GM18519 (cell line): Measurements from ENCODE around the gene RMND1.

Source experiments
- ATAC-seq: cut with Tn5 transposase; IDR thresholded peaks from one replicate; pipeline ENCODE4 v1.9.1; 2021; ENCODE audit warnings: mild to moderate bottlenecking, moderate library complexity; ENCODE audit not compliant: unreplicated experiment, low FRiP score

The RMND1 gene, protein sequence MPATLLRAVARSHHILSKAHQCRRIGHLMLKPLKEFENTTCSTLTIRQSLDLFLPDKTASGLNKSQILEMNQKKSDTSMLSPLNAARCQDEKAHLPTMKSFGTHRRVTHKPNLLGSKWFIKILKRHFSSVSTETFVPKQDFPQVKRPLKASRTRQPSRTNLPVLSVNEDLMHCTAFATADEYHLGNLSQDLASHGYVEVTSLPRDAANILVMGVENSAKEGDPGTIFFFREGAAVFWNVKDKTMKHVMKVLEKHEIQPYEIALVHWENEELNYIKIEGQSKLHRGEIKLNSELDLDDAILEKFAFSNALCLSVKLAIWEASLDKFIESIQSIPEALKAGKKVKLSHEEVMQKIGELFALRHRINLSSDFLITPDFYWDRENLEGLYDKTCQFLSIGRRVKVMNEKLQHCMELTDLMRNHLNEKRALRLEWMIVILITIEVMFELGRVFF

DNA sequence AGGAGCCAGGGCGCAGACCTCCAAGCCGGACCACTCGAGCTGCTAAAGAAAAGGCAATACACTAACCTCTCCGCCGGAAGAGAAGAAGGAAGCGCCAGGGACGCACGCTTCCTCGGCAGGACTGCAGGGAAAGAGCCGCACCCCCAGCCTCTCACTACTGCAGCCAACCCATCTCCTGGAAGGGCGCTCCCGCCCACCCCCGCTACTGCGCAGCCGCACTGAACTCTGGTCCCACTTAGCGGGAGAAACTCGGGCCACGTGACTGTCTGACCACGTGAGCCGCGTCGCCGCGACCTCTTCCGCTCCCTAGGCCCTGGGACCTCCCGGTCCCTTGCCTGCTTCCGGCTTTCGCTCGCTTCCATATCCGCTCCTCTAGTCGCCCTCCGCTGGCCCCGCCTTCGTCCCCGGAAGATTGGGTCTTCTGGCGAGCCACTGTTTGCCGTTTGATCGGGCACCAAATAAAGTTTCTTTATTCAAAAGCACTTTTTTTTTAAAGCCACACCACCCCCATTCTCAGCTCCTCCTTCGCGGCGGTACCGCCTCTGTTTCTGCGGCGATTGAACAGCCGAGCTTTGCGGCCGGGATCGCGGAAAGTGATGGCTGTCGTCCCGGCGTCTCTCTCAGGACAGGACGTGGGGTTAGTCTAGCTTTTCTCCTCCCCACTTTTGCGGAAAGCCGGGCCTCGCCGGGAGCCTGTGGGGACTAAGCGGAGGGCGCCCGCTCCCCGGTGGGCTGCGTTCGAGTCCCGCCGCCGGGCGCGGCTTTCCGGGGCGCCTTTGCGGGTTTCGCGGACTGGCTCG, at the start of gene RMND1:
RMND1 (minus strand) TSS at position 177 of the 800 bp plus-strand sequence. CDS start 6,315 bp downstream, outside the sequence.
- ATAC-seq = peak; percentile 96

DNA sequence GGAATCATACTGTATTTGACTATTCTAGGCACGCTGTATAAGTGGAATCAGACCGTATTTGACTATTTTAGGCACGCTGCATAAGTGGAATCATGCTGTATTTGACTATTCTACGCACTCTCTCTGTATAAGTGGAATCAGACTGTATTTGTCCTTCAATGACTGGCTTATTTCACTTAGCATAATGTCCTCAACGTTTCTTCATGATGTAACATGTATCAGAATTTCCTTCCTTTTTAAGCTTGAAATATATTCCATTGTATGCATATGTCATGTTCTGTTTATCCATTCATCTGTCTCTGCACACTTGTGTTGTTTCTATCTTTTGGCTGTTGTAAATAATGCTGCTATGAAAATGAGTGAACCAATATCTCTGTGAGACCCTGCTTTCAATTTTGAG, 47.6 kb upstream of the RMND1 start:
- no peak for ATAC-seq

DNA sequence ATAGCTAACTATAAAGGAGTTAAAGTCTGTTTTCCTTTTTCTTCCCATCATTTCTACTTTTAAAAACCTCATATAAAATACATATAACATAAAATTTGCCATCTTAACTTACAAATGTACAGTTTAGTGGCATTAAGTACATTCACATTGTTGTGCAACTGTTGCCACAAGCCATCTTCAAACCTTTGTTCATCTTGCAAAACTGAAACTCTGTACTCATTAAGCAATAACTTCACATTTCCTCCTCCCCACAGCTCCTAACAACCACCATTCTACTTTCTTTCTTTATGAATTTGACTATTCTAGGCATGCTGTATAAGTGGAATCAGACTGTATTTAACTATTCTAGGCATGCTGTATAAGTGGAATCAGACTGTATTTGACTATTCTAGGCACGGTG, 46.4 kb upstream of the RMND1 start:
- peak; percentile 68 for ATAC-seq

DNA sequence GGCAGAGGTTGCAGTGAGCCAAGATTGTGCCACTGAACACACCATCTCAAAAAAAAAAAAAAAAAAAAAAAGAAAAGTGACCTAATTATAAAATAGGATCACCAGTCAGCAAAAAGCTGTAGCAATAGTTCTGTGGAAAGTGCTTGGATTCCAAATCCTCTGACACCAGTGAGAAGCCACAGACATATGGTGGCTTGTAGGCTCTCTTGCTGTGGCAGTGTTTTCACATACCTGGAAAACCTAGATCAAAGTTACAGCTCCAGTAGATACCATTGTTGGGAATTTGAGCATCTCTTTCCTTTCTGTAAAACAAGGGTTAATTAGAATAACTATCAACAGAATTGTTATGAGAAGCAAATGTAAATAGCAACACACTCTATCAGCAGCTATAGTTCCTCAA, 46.0 kb upstream of the RMND1 start:
- ATAC-seq = no peak

DNA sequence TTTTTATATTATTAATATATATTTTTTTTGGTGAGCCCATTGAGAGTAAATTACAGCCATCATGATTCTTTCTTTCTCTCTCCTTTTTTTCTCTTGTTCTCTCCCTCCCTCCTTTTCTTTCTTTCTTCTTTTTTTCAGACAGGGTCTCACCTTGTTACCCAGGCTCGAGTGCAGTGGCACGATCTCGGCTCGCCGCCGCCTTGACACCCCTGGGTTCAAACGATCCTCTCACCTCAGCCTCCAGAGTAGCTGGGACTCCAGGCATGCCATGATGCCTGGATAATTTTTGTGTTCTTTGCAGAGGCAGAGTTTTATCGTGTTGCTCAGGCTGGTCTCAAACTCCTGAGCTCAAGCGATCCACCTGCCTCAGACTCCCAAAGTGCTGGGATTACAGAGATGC, 43.5 kb upstream of the RMND1 start:
- ATAC-seq = no peak

DNA sequence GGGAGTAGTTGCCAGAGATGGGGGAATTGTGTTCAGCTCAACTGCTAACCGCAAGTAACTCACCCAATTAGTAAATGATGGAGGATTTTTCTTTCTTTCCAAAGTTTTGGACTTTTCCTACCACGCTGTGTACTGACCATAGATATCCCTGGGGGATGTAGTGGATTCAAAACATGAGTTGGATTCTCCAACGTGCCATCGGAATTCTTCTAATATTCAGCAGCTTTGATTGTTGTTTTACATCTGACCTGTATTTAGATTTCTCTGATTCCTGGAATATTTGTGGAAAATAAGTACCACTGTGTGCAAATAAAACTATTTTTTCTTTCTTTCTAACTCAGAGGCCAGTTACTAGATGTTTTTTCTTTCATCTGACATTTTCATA, 43.0 kb upstream of the RMND1 start:
- no peak for ATAC-seq

DNA sequence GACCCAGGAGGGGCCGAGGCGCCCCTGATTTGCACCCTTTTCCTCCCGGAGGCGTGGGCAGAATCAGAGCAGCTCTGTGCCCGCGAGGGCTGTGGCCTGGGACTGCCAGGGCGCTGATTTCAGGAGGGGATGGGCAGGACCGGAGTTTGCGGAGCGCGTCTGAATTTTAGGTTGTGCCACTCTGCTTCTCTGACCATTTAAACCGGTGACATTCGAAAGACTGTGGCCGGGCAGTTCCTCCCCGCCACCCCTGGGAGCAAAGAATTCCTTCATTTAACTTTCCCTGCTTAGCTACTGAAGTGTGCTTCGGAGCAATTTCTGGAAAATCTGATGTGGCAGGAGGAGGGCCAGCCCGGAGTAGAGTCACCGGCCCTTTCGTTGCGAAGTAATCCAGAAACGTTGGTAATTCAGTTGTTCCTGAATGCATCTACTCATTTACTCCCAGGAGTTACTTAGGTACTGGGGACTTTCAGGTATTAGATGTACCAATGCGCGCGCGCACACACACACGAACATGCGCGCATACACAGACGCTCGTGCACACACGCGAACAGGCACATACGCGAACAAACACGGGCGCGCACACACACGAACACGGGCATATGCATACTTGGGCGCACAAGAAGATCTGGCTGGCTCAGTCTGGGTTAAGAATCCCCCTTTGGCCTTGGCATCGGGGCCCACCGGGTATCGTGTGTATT, 42.5 kb upstream of the RMND1 start:
- ATAC-seq = no peak

DNA sequence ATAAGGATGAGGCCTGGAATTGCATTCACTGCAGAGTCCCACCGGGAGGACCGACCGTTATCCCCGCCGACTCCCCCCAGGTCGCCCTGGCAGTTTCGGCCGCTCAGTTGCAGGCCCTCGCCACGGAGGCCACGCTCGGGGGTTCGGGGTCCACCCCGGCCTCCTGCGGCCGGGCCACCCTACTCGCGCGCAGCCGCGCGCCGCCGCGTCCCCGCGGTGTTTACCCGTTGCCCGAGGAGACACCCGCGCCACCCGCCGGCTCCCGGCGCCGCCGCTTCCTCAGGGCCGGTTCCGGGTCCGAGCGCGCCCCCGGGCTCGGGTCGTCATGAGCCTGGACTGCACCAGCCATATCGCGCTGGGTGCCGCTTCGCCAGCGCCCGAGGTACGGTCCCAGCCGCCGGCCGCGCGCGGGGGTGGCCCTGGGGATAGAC, 41.9 kb upstream of the RMND1 start, which contains the start of gene CCDC170:
CCDC170 (plus strand) TSS at position 214 of the 431 bp plus-strand sequence; CDS start at position 326, 112 bp downstream.
- no peak for ATAC-seq

DNA sequence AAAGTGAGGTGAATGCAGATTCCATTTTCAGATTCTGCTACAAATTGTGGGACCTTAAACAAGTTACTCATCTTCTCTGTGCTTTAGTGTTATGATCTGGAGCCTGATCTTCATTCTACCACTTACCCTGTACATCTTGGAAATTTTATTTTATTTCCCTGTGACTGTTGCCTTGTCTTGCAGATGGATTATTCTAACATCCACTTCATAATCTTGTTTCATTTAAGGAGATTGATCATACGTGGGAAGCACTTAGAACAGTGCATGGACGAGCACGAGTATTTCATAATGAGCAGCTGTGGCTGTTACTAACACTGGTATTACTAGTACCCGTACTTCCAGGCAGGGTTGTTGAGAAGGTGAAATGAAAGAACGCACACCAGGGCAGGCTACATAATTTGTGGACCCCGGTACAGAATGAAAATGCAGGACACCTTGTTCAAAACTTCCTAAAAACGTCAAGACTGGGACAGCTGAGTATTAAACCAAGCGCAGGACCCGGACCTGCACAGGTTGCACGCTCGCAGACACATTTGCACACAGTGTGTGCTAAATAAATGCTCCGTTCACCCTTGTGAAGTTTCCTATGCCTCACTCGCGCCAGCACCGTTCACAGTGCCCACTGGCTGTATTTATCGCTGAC, 41.4 kb upstream of the RMND1 start:
- ATAC-seq = no peak

DNA sequence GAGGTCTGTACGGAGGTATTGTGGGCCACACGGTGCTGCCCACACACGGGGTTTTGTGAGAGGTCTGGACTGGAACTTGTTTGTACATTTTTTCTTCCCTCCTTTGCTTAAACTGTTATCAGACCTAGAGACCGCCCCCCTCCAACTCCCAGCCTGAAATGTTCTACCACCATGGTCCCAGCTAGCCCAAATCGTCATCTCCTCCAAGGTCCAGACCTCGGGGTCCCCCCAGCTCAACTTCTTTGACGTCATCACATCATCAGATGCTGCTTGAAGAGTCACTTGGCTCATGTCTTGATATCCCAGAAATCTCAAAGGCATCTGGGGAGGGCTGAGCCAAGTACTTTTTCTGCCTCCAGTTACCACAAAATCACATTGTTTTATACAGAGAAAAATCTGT, 39.1 kb upstream of the RMND1 start:
- ATAC-seq = no peak

DNA sequence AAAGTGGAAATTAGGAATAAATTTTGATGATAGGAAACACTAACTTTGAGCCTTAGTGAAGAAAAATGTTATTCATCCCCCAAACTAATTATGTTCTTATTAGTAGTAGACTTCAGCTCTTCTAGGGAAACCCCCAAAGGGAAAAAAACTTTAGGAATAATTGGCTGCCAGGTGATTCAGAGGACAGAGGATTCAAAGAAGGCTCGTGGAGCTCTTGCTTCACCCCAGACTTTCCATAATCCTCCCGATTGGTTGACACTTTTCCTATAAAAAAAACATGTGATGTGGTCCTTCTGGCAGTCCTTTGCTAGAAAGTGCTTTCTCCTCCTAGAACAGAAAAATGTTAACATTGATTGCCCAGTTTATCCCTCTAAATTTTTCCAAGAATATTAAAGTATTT, 36.3 kb upstream of the RMND1 start:
- ATAC-seq = no peak

DNA sequence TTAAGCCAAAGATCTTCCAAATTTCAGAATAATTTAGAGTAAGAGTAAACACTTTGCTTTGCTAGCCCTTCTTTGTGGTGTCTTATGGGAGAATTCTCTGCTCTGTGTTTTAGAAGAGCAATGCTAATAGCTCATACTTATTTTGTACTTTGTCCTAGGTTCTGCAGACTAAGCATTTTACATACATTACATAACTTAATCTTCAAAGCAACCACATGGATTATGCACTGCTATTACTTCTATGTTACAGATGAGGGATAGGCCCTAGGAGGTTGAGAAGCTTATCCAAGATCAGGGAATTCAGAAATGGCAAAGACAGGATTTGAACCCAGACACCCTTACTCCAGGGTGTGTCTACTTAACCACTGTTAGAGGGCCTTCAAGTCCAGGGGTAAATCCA, 32.1 kb upstream of the RMND1 start:
- ATAC-seq = no peak

DNA sequence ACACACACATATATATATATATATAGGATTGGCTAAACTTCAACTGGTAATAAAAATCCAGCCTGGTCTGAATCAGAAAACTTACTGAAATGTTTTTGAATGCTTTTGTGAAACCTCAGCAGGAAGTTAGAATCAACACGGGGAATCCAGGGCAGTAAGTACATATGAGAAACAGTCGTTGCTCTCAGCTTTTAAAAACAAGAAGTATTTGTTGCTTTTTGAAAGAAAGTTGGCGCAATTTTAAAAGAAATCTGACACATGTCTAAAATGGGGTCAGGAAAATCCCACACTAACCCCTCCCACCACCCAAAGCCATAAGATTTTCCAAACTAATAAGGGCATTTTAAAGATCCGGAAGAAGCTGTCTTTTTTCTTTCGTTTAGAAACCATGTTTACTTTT, 30.4 kb upstream of the RMND1 start:
- no peak for ATAC-seq

DNA sequence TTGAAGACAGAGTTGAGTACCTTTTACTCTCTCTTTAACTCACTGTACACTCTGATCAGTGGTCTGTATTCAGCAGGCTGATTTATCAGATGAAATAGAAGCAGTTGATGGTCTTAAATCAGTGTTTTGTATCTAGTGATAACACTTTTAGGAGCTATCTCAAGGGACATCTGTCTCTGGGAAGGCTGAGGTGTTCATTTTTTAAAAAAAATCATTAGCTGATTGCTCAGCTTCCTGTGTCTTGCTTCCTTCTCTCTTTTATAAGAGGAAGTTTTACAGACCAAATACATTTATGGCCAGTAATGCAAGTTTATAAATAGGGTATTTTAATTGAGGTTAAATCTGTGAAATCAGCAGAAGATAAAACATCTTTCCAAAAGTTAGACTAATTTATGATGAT, 29.9 kb upstream of the RMND1 start:
- ATAC-seq = no peak

DNA sequence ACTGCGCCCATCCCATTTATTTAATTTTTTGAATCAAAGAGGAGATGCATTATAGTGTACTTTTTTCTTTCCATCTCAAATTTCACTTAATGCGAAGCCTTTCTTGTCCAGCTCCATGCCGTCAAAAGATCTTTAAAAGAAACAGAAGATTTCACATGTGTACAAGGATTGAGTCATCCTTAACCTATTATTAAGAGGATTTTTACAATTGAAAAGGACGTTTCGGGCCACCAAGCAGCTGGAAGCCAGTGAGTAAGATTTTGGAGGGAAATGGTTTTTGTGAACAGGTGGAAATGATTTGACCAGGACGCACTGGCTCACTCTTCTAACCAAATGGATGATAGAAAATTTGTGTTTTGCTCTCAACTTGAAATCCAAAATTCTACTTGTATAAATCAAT, 26.7 kb upstream of the RMND1 start:
- ATAC-seq = no peak

DNA sequence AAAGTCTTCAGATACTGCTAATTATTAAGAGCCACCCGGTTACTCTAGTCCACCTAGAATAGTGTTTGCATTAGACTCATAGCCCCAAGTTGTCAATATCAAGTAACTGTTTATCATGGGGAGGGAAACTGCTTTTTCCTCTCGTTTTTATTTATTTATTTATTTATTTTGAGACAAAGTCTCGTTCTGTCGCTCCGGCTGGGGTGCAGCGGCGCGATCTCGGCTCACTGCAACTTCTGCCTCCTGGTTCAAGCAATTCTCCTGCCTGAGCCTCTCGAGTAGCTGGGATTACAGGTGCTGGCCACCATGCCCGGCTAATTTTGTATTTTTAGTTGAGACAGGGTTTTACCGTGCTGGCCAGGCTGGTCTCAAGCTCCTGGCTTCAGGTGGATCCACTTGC, 25.8 kb upstream of the RMND1 start:
- no peak for ATAC-seq

DNA sequence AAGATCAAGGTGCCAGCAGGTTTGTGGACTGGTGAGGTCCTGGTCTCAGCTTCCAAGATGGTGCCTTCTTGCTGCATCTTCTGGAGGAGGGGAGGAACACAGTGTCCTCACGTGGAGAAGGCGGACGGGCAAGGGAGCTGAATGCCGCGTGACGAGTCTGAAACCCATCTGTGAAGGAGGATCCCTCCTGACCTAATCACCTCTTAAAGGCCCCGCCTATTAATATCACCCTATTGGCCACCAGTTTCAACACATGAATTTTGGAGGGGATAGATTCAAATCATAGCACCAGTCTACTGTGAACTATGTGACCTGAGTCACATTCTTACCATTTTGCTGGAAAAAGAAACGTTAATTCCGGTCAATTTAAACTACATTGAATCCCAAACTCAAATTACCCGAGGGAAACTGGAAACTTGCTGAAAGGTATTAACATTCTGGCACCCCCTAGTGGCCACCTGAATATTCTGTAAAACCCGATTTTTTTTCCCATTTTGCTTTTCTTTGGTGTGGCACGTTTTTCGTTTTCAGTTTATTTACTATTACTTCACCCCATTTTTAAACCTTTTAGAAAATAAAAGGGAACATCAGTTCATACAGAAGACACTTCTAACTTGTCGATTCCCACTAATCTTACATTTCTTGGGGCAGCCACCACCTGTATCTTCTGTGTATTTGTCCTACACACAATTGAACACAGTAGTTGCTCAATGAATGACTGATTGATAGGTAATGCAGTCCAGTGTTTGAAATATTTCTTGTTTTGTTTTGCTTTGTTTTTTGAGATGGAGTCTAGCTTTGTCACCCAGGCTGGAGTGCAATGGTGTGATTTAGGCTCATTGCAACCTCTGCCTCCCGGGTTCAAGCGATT, 24.0 kb upstream of the RMND1 start:
- peak; percentile 47 for ATAC-seq

DNA sequence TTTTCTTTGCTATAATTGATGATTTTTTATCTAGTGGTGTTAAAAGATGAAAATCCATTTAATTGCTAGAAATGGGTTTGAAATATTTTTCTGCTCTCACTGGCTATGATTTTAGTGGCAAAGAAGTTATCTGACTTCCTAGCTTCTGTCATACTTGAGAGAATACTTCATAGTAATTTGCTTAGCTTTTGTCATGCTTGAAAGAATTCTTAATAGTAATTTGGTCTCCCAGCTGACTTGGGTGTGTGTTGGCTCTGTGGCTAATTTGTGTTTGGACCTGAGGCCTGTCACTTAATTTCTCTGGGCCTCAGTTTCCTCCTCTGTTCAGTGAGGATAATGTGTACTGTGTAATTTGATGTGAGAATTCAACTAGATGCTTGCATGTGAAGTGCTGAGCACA, 12.8 kb upstream of the RMND1 start:
- ATAC-seq = no peak

DNA sequence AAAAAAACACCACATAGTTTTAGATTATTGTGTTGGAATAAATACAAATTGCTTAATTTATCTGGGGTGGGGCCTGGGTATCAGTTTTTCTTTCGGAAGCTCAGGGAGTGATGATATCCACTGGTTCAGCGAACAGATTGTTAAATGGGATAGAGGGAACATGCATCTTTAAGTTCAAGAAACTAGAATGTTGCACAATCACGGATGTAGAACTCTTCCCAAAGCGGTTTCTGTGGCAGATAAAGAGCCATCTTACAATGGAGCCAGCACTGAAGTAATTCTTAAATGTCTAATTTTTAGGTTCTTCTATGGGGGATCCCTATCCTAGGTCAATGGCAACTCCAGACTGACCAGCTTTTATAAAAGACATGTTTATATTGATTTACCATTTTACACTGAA, 9.7 kb upstream of the RMND1 start:
- no peak for ATAC-seq
